PC-3 (cell line): ENCODE results near the gene LLGL2. TPM values are rescaled to one million over a fixed set of nuclear protein-coding genes. Genes with fewer than 3 reads are reported as not detected.
A peak's percentile ranks its signal among the peaks of the same experiment; 100 is the strongest.

Source experiments
- ATAC-seq: fragments of 200-7000 bp; cut with Tn5 transposase; 2 replicates; pipeline ENCODE4 v1.9.1; 2020; ENCODE audit warnings: mild to moderate bottlenecking, moderate library complexity
- BruUV-seq: library from RNA; stranded (reverse); fragments of 400-500 nt; replicated peaks from 2 replicates; lab custom pipeline; 2021; lab: Mats Ljungman, UMichigan
- CTCF ChIA-PET: fragments of 300-600 bp; sonication (Branson Sonifier 250); formaldehyde crosslinking; loops from one replicate; lab custom pipeline; 2022; ENCODE audit warnings: antibody characterized with exemption; lab: Charles Lee
- POLR2A ChIA-PET: fragments of 300-600 bp; sonication (Branson Sonifier 250); formaldehyde crosslinking; loops from one replicate; lab custom pipeline; 2022; ENCODE audit warnings: antibody characterized with exemption; ENCODE audit not compliant: unreplicated experiment; lab: Charles Lee
- DNase-seq: peaks from one replicate; pipeline ENCODE4 v3.0.0-alpha.2; 2015
- H2AFZ ChIP-seq: fragments of 300-600 bp; sonication (generic); 2 replicates; pipeline ENCODE4 v1.6.0; 2016; ENCODE audit warnings: antibody characterized with exemption, low read length
- H3F3A ChIP-seq: fragments of 300-600 bp; sonication (generic); one replicate; pipeline ENCODE4 v1.6.0; 2017; ENCODE audit warnings: antibody characterized with exemption, low read length, control low read depth, mild to moderate bottlenecking; ENCODE audit not compliant: unreplicated experiment
- H3K27ac ChIP-seq: fragments of 300-600 bp; sonication (generic); 2 replicates; pipeline ENCODE4 v1.5.1; 2016; ENCODE audit warnings: mild to moderate bottlenecking, low read length
- H3K27me3 ChIP-seq: fragments of 300-600 bp; sonication (generic); 2 replicates; pipeline ENCODE4 v1.6.1; 2016; ENCODE audit warnings: low read length, mixed read lengths
- H3K36me3 ChIP-seq: fragments of 300-600 bp; sonication (generic); 2 replicates; pipeline ENCODE4 v1.6.1; 2016; ENCODE audit warnings: low read depth, mixed run types, low read length, mixed read lengths
- H3K4me1 ChIP-seq: fragments of 300-600 bp; sonication (generic); 2 replicates; pipeline ENCODE4 v1.5.1; 2016; ENCODE audit warnings: low read length; ENCODE audit not compliant: insufficient read depth
- H3K4me2 ChIP-seq: fragments of 300-600 bp; sonication (generic); 2 replicates; pipeline ENCODE4 v1.6.0; 2016; ENCODE audit warnings: low read length
- H3K4me3 ChIP-seq: fragments of 300-600 bp; sonication (generic); 2 replicates; pipeline ENCODE4 v1.5.1; 2016; ENCODE audit warnings: mild to moderate bottlenecking, low read length, mixed read lengths
- H3K79me2 ChIP-seq: fragments of 300-600 bp; sonication (generic); 2 replicates; pipeline ENCODE4 v1.6.1; 2017; ENCODE audit warnings: low read length, mixed read lengths
- H3K9ac ChIP-seq: fragments of 300-600 bp; sonication (generic); 2 replicates; pipeline ENCODE4 v1.6.0; 2016; ENCODE audit warnings: mild to moderate bottlenecking, low read length
- H3K9me2 ChIP-seq: fragments of 300-600 bp; sonication (generic); replicated peaks from 2 replicates; pipeline ENCODE4 v1.6.1; 2016; ENCODE audit warnings: mixed run types, low read length, mixed read lengths
- H3K9me3 ChIP-seq: fragments of 300-600 bp; sonication (generic); 2 replicates; pipeline ENCODE4 v1.6.1; 2016; ENCODE audit warnings: low read length, mixed read lengths
- H4K20me1 ChIP-seq: fragments of 300-600 bp; sonication (generic); 2 replicates; pipeline ENCODE4 v1.6.1; 2016; ENCODE audit warnings: low read length, mixed read lengths
- EZH2 ChIP-seq: fragments of 300-600 bp; sonication (generic); IDR thresholded peaks from one replicate; pipeline ENCODE4 v1.6.1; 2017; ENCODE audit warnings: antibody characterized with exemption, mild to moderate bottlenecking, low read length; ENCODE audit not compliant: unreplicated experiment
- EZH2phosphoT487 ChIP-seq: fragments of 300-600 bp; sonication (generic); IDR thresholded peaks from 2 replicates; pipeline ENCODE4 v1.6.1; 2018; ENCODE audit warnings: mild to moderate bottlenecking, antibody characterized with exemption, low read length, borderline replicate concordance
- intact Hi-C: fragments of 100-400 bp; cut with micrococcal nuclease; formaldehyde crosslinking; loops from 2 replicates; pipeline ENCODE4 v1.9.0; 2023
- total RNA-seq: library from RNA; depleted of rRNA; stranded (reverse); fragments of >200 nt; gene quantifications from 2 replicates; pipeline ENCODE4 v1.2.3, GENCODE V29; 2014
- TF ChIP-seq, protein P1 (sequence below): fragments of 300-600 bp; sonication (generic); conservative IDR thresholded peaks from 2 replicates; pipeline ENCODE4 v1.5.1; 2017; ENCODE audit warnings: antibody characterized with exemption, low read depth, mild to moderate bottlenecking, low read length

Gene LLGL2
- total RNA-seq, 1 experiment from 2014 or later = 92.9 TPM

DNA sequence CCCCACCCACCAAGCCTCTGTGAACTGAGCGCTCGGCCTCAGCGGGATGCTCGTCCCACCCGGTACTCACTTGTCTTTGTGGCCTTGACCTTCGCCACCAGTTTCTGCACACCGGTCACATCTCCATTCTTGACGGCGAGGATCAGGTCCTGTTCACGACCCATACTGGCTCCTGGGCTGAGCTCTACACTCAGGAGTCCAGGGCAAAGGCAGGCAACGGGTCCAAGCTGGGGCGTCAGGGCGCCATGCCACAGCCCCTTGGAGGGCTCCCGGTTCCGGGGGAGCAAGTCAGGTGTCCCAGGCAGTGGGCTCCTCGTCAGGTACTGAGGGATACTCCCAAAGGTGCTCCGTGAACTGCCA lies 11.9 kb upstream of the LLGL2 start:
- intact Hi-C loops = no loop called here
- TF ChIP-seq, protein P1, sequence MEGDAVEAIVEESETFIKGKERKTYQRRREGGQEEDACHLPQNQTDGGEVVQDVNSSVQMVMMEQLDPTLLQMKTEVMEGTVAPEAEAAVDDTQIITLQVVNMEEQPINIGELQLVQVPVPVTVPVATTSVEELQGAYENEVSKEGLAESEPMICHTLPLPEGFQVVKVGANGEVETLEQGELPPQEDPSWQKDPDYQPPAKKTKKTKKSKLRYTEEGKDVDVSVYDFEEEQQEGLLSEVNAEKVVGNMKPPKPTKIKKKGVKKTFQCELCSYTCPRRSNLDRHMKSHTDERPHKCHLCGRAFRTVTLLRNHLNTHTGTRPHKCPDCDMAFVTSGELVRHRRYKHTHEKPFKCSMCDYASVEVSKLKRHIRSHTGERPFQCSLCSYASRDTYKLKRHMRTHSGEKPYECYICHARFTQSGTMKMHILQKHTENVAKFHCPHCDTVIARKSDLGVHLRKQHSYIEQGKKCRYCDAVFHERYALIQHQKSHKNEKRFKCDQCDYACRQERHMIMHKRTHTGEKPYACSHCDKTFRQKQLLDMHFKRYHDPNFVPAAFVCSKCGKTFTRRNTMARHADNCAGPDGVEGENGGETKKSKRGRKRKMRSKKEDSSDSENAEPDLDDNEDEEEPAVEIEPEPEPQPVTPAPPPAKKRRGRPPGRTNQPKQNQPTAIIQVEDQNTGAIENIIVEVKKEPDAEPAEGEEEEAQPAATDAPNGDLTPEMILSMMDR = no peak
- TF ChIP-seq EZH2phosphoT487 = no peak
- no peak for TF ChIP-seq EZH2
- BruUV-seq = no TSS peak
- peaks cover 66% of the 10 kb centered on the region for H3K79me2 ChIP-seq
- DNase-seq = no peak
- H3K9ac ChIP-seq = no peak overlapping the region
- H3K27ac ChIP-seq = no peak overlapping the region
- H2AFZ ChIP-seq = no peak overlapping the region
- no peaks in the 10 kb centered on the region; the same call in 1 of the 2 replicates for H3K36me3 ChIP-seq
- H3K4me1 ChIP-seq = peaks cover 47% of the 10 kb centered on the region
- H3K9me3 ChIP-seq = no peaks in the 10 kb centered on the region
- peak overlapping the region; percentile 78; the same call in 1 of the 2 replicates for H3K4me3 ChIP-seq
- peaks cover 31% of the 10 kb centered on the region for H4K20me1 ChIP-seq
- ChIA-PET CTCF (interaction anchor here (0.7 to 1.3 kb wide), 3 partner anchors 11 to 18 kb away, joined by 4 to 7 read pairs (median 7); partner anchors contain the start of gene LLGL2), POLR2A (interaction anchor here (0.6 kb wide), 1 partner anchor 84 kb away, joined by 14 read pairs; no protein-coding TSS in a partner anchor)
- no peaks in the 10 kb centered on the region for H3K9me2 ChIP-seq
- no peaks in the 10 kb centered on the region for H3F3A ChIP-seq
- no peaks in the 10 kb centered on the region for H3K27me3 ChIP-seq
- ATAC-seq = no peak
- peak overlapping the region; percentile 93 for H3K4me2 ChIP-seq

DNA sequence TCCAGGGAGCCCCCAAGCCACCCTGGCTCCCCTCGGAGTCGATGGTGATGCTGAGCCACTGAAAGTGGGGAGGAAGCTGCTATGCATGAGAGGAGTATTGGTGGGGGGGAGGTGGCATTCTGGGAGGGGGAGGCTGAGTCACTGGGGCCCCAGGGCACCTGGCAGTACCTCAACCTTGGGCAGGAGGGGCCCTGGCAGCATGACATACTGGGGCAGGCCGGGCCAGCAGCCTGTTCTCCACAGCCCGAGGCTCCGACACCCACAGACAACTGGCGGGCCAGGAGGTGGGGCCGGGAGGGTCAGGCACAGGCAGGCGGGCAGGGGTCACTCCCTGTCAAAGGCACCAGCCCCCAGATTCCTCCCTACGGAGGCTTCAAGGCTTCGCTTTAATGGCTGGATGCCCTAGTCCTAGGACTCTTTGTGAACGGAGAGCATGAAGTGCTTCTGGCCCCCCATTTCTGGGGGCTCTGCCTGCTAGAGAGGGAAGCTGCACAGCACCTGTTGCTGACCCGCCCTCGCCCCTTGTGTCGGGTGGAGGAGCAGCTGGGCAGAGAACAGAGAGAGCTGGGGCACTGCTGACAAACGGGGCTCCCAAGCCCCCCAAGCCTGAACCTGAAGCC lies 11.1 kb upstream of the LLGL2 start:
- TF ChIP-seq, protein P1 = no peak
- TF ChIP-seq EZH2phosphoT487 (no peak), EZH2 (no peak)
- CTCF ChIA-PET = interaction anchor here (1.0 to 1.3 kb wide), 2 partner anchors 11 to 17 kb away, joined by 7 read pairs; partner anchors contain the start of gene LLGL2
- no TSS peak for BruUV-seq
- intact Hi-C loops = loop anchor here (2.0 kb wide), 1 partner anchor 74 kb away; no protein-coding TSS in a partner anchor
- POLR2A ChIA-PET = interaction anchor here (0.6 kb wide), 1 partner anchor 84 kb away, joined by 14 read pairs; no protein-coding TSS in a partner anchor
- Histone ChIP-seq H4K20me1 (peaks cover 24% of the 10 kb centered on the region), H3K9me3 (no peaks in the 10 kb centered on the region), H2AFZ (peak overlapping the region; percentile 96), H3K79me2 (peaks cover 62% of the 10 kb centered on the region), H3K4me2 (peak overlapping the region; percentile 93), H3K4me3 (peak overlapping the region; percentile 78), H3K27me3 (no peaks in the 10 kb centered on the region), H3K4me1 (peaks cover 47% of the 10 kb centered on the region), H3K9me2 (no peaks in the 10 kb centered on the region), H3K36me3 (no peaks in the 10 kb centered on the region; the same call in 1 of the 2 replicates), H3F3A (no peaks in the 10 kb centered on the region), H3K27ac (peak overlapping the region; percentile 8), H3K9ac (peak overlapping the region; percentile 73)
- ATAC-seq = peak; percentile 14
- peak; percentile 90 for DNase-seq
